ENCODE data around the gene ZBTB9. TPM values are rescaled to one million over a fixed set of nuclear protein-coding genes. Genes with fewer than 3 reads are reported as not detected.

The ZBTB9 gene
- total RNA-seq, 4 donors from 2014 or later: 0.82 to 2.2 (median 1.2) TPM

DNA sequence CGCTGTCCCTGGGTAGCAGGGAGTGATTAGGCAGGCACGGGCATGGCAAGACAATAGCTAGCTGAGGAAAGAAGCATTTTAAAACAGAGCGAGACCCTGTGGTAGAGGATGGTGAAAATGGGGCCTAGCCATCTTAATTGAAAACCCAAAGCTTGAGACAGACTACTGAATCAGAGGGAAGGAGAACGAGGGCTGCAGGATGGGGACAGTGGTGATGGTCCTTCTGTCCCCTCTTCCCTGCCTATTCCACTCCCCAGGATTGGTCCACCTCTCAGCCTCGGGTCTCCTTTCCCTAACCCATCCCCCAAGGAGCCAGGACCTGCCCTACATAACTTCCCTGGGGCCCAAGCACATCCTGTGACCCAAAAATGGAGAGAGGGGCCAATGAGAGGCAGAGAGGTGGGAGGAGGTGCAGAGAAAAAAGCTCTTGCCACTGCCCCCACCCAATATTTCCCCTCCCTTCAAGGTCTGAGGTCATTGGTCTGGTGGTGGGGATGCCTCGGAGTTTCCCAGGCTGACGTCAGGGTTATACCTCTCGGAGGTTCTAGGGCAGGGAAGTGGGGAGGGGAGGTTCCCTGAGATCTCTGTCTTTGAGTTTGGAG, 35.6 kb upstream of the ZBTB9 start:
- H3K4me1 ChIP-seq: peaks cover 20 to 22% of the 10 kb centered on the region in 2 donors
- no peak for ATAC-seq
- intact Hi-C loops (cut with DNase I; ENCODE audit: low total_unique reads): loop anchor here (1.0 to 5.0 kb wide), 2 partner anchors 8 to 216 kb away; partner anchors contain the start of genes HSD17B8, RXRB and SLC39A7

DNA sequence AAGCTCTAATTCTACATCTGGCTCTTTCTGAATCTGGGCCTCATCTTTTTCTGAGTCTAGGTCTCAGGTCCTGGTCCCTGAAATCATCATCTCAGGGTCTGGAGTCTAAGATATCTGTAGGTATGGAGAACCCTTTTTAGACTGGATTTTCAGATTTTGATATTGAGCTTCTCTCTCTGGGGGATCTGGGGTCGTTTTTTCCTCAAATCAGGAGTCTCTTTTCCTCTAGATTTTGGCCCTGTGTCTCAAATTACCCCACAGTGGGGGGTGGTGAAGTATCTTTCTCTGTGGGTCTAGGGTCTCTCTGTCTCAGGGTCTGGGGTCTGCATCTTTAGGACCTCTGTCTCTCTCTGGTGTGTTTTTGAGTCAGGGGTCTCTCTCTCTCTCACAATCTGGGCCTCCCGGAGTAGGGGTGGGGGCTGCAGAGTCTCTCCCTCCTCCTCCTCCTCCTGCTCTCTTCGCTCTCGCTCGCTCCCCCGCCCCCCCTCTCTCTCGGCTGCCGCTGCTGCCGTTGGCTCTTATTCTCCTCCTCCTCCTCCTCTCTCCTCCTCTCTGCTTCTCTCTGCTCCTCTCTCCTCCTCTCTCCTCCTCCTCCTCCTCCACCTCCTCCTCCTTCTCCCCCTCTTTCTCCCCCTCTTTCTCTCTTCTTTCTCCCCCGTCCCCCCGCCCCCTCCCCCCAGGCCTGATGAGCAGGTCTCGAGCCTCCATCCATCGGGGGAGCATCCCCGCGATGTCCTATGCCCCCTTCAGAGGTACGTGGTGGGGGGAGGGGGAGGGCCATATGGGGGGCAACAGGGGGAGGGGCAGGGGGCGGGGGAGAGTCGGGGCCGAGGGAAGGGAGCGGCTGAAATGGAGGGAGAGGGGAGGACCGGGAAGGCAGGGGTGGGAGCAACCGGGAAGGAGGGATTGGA, 34.5 kb upstream of the ZBTB9 start, which contains the start of gene SYNGAP1:
Gene SYNGAP1, plus strand, starts transcription at position 486 of the 911 bp plus-strand sequence. Its CDS starts 200 bp downstream, at position 686.
- no peak for TF ChIP-seq POLR2A (IDR thresholded peaks at IDR 0.05)
- TF ChIP-seq, protein P1, sequence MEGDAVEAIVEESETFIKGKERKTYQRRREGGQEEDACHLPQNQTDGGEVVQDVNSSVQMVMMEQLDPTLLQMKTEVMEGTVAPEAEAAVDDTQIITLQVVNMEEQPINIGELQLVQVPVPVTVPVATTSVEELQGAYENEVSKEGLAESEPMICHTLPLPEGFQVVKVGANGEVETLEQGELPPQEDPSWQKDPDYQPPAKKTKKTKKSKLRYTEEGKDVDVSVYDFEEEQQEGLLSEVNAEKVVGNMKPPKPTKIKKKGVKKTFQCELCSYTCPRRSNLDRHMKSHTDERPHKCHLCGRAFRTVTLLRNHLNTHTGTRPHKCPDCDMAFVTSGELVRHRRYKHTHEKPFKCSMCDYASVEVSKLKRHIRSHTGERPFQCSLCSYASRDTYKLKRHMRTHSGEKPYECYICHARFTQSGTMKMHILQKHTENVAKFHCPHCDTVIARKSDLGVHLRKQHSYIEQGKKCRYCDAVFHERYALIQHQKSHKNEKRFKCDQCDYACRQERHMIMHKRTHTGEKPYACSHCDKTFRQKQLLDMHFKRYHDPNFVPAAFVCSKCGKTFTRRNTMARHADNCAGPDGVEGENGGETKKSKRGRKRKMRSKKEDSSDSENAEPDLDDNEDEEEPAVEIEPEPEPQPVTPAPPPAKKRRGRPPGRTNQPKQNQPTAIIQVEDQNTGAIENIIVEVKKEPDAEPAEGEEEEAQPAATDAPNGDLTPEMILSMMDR (IDR thresholded peaks at IDR 0.05 in 4 of 5, conservative IDR thresholded peaks at IDR 0.05 in 1 of 5): no peak
- H3K9me3 ChIP-seq: no peaks in the 10 kb centered on the region
- peaks cover 27 to 28% of the 10 kb centered on the region in 2 donors for H3K4me1 ChIP-seq
- H3K27me3 ChIP-seq: no peaks in the 10 kb centered on the region
- H3K36me3 ChIP-seq: peaks cover 0 to 17% of the 10 kb centered on the region in 2 donors
- no peak for DNase-seq
- in situ Hi-C loops (cut with MboI; ENCODE audit: low sequenced_read_pairs in 4 of 4) (loop anchor here in 1 of 4 donors (25.0 kb wide), 1 partner anchor 458 kb away; the partner anchor contains the start of genes BRD2 and HLA-DMA), intact Hi-C loops (cut with DNase I; ENCODE audit: low total_unique reads) (loop anchor here (5.0 kb wide), 1 partner anchor 218 kb away; the partner anchor contains the start of genes HSD17B8, RXRB and SLC39A7)
- no peak for ATAC-seq
- H3K27ac ChIP-seq: peak within 1 kb of the TSS; percentile 84 to 94 (median 88)
- peak within 1 kb of the TSS in 3 of 4 donors; percentile 26 to 38 (median 34) for H3K4me3 ChIP-seq

More for the DNA sequence above, 35.6 kb upstream of the ZBTB9 start:
- DNase-seq: no peak
- H3K4me3 ChIP-seq: peak overlapping the region; percentile 49 to 70 (median 60)
- H3K9me3 ChIP-seq: no peaks in the 10 kb centered on the region
- no peaks in the 10 kb centered on the region for H3K27me3 ChIP-seq
- peaks cover 0 to 28% of the 10 kb centered on the region in 2 donors for H3K36me3 ChIP-seq
- H3K27ac ChIP-seq: peak overlapping the region; percentile 84 to 94 (median 88)
- TF ChIP-seq POLR2A (IDR thresholded peaks at IDR 0.05): no peak
- in situ Hi-C loops (cut with MboI; ENCODE audit: low sequenced_read_pairs in 4 of 4): loop anchor here in 1 of 4 donors (25.0 kb wide), 1 partner anchor 456 kb away; the partner anchor contains the start of genes BRD2 and HLA-DMA

DNA sequence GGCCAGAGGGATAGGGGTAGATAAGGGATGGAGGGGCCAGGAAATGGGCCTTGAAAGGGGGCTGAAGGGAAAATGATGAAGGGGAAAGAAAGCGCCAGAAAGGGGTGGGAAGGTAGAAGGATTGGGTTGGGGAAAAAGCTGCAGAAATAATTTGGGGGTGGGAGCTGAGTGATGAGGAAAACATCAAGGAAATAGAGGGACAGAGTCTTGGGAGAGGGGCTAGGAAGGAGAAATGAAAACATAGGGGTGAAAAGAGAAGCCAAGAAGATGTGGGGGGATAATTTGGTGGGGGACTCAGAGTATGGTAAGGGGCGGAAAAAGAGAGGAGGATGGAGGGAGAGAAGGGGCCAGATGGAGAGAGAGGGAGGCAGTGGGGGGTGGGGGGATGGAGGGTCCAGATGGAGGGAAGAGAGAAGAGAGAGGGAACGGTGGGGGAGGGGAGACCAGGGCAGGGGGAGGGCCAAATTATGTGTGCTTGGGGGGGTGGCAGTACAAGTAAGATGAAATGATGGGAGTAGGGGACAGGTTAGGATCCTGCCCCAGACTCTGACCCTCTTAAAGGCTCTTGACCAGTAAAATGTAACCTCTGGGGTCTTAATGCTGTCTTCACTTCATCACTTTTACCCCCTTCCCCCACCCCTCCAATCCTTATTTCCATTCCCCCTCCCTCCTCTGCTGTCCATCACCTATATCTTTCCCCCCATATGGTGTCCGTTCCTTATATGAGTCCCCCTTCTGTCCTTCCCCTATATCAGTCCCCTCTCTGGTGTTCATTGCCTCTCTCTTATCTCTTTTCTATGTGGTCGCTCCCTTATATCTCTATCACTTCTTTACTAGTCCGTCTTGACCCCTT, 33.7 kb upstream of the ZBTB9 start:
- intact Hi-C loops (cut with DNase I; ENCODE audit: low total_unique reads): no loop called here
- peaks cover 0 to 8% of the 10 kb centered on the region in 2 donors for H3K36me3 ChIP-seq
- TF ChIP-seq, protein P1 (IDR thresholded peaks at IDR 0.05 in 4 of 5, conservative IDR thresholded peaks at IDR 0.05 in 1 of 5): no peak
- no peak for TF ChIP-seq POLR2A (IDR thresholded peaks at IDR 0.05)
- H3K9me3 ChIP-seq: no peaks in the 10 kb centered on the region
- H3K27ac ChIP-seq: peak overlapping the region in 3 of 4 donors; percentile 28 to 94 (median 90)
- ATAC-seq: no peak
- peaks cover 32 to 33% of the 10 kb centered on the region in 2 donors for H3K4me1 ChIP-seq
- no peaks in the 10 kb centered on the region for H3K27me3 ChIP-seq
- in situ Hi-C loops (cut with MboI; ENCODE audit: low sequenced_read_pairs in 4 of 4): loop anchor here in 1 of 4 donors (25.0 kb wide), 1 partner anchor 458 kb away; the partner anchor contains the start of genes BRD2 and HLA-DMA
- peak overlapping the region in 2 of 4 donors; percentile 26 to 38 for H3K4me3 ChIP-seq
- DNase-seq: no peak

DNA sequence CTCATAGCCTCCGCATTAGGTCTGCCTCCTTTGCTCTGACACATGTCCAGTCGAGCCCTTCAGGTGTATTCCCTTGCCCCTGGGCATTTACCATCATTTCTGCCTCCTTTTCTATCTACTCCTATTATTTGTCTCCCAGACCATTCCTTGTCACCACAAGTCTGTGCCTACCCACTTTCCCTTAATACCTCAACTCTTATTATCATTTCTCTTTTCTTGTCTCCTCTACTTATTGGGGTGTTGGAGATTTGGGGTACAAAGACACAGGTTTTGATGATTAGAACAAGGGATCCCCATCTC, 33.1 kb upstream of the ZBTB9 start:
- in situ Hi-C loops (cut with MboI; ENCODE audit: low sequenced_read_pairs in 4 of 4) (loop anchor here in 1 of 4 donors (25.0 kb wide), 1 partner anchor 459 kb away; the partner anchor contains the start of genes BRD2 and HLA-DMA), intact Hi-C loops (cut with DNase I; ENCODE audit: low total_unique reads) (no loop called here)
- no peak for ATAC-seq
- Histone ChIP-seq H3K4me1 (peaks cover 32 to 37% of the 10 kb centered on the region in 2 donors), H3K9me3 (no peaks in the 10 kb centered on the region), H3K27ac (no peak overlapping the region), H3K27me3 (no peaks in the 10 kb centered on the region), H3K36me3 (peaks cover 0 to 2% of the 10 kb centered on the region in 2 donors), H3K4me3 (no peak overlapping the region)
- no peak for DNase-seq
- TF ChIP-seq POLR2A (IDR thresholded peaks at IDR 0.05): no peak
- TF ChIP-seq, protein P1 (IDR thresholded peaks at IDR 0.05 in 4 of 5, conservative IDR thresholded peaks at IDR 0.05 in 1 of 5): no peak

All from gastrocnemius medialis (tissue), 4 donors.